ENCODE data around the gene PLEKHG4.

PLEKHG4 gene, protein sequence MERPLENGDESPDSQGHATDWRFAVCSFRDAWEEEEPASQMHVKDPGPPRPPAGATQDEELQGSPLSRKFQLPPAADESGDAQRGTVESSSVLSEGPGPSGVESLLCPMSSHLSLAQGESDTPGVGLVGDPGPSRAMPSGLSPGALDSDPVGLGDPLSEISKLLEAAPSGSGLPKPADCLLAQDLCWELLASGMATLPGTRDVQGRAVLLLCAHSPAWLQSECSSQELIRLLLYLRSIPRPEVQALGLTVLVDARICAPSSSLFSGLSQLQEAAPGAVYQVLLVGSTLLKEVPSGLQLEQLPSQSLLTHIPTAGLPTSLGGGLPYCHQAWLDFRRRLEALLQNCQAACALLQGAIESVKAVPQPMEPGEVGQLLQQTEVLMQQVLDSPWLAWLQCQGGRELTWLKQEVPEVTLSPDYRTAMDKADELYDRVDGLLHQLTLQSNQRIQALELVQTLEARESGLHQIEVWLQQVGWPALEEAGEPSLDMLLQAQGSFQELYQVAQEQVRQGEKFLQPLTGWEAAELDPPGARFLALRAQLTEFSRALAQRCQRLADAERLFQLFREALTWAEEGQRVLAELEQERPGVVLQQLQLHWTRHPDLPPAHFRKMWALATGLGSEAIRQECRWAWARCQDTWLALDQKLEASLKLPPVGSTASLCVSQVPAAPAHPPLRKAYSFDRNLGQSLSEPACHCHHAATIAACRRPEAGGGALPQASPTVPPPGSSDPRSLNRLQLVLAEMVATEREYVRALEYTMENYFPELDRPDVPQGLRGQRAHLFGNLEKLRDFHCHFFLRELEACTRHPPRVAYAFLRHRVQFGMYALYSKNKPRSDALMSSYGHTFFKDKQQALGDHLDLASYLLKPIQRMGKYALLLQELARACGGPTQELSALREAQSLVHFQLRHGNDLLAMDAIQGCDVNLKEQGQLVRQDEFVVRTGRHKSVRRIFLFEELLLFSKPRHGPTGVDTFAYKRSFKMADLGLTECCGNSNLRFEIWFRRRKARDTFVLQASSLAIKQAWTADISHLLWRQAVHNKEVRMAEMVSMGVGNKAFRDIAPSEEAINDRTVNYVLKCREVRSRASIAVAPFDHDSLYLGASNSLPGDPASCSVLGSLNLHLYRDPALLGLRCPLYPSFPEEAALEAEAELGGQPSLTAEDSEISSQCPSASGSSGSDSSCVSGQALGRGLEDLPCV

DNA sequence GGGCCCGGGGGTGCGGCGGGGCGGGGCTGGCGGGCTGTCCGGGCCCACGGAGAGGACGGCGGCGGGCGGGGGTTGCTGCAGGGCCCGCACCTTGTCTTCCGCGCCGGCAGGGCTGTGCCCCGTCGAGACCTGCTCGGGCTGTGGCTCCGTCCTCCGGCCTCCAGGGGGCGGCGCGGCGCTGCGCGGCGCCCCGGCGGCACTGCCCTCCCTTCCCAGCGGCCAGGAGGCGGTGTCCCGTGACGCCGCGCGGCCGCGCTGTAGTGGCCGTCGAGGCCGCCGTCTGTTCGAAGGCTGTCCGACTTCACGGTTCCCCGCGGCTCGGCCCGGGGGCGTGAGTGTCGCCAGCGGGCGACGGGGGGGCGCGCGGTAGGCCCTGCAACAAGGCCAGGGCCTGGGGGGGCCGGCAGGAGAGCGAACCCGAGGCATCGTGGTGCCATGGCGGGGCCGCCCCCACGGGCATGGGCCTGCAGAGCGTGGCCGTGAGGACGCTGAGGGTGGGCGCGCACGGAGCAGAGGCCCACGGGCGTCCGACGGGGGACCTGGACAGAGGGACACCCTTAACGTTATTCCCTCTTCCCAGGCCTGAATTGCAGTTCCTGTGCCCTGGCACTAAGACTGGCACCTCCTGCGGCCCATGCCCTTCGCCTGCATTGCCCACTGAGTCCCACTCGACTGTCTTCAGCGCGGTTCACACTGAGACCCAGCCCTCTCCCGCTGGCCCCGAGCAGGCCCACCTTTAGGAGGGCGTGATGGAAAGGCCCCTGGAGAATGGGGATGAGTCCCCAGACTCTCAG is at the start of gene PLEKHG4:
Gene PLEKHG4 (plus strand): TSS at position 237 of the 794 bp plus-strand sequence. CDS start 513 bp downstream, at position 750.
- H3K9me3 Mint-ChIP-seq = no peaks in the 10 kb centered on the region
- H3K27ac Mint-ChIP-seq = peak within 1 kb of the TSS; percentile 73
- peaks cover 15% of the 10 kb centered on the region for H3K36me3 Mint-ChIP-seq
- H3K4me3 Mint-ChIP-seq = peak within 1 kb of the TSS; percentile 81
- CTCF ChIA-PET = interaction anchor here (0.9 to 3.6 kb wide), 12 partner anchors 10 to 147 kb away, joined by 3 to 16 read pairs (median 4); partner anchors contain the start of genes SLC9A5 and TMEM208
- H3K4me1 Mint-ChIP-seq = peaks cover 15% of the 10 kb centered on the region
- H3K27me3 Mint-ChIP-seq = no peaks in the 10 kb centered on the region
- peak; percentile 87 for DNase-seq

DNA sequence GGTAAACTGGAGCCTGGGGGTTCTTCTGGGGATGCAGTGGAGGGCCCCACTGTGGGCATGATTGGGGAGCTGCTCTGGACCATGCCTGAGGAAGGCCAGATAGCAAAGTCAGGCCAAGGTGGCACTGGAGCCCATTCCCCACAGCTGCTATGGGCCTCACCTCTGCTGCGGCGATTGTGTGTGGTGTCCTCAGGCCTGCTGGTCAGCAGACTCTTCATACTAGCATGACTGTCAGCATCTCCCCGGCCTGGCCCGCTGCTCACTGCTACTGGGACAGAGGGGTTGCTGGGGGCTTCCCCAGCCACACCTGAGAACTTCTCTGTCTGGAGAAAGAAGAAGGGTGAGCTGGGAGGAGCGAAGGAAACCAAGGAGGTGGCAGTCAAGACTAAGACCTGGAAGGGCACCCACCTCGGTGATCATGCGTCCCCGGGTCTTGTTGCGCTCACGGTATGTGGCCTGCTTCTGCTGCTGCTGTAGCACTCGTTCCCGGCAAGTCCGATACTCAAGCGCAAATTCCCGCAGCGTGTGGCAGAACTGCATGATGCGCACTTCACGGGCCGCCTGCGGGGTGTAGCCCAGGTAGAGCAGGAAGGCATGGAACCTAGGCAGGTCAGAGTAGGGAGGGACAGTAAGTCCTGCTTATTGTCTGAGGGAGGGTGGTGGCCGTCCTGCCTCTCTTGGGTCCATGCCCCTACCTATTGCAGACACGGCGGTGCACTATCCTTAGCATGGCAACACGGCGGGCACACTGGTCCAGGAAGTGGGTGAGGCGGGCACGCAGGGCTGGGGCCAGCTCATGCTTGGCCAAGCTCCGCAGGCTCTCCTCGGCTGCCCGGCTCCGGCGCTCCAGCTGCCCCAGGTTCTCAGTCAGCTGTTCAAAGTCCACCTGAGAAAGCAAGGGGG is 49.2 kb upstream of the PLEKHG4 start:
- Mint-ChIP-seq H3K4me3 (peak overlapping the region; percentile 23), H3K27ac (no peak overlapping the region), H3K9me3 (no peaks in the 10 kb centered on the region), H3K4me1 (peaks cover 32% of the 10 kb centered on the region), H3K36me3 (peaks cover 24% of the 10 kb centered on the region), H3K27me3 (no peaks in the 10 kb centered on the region)
- no peak for DNase-seq
- CTCF ChIA-PET = no interaction called here

DNA sequence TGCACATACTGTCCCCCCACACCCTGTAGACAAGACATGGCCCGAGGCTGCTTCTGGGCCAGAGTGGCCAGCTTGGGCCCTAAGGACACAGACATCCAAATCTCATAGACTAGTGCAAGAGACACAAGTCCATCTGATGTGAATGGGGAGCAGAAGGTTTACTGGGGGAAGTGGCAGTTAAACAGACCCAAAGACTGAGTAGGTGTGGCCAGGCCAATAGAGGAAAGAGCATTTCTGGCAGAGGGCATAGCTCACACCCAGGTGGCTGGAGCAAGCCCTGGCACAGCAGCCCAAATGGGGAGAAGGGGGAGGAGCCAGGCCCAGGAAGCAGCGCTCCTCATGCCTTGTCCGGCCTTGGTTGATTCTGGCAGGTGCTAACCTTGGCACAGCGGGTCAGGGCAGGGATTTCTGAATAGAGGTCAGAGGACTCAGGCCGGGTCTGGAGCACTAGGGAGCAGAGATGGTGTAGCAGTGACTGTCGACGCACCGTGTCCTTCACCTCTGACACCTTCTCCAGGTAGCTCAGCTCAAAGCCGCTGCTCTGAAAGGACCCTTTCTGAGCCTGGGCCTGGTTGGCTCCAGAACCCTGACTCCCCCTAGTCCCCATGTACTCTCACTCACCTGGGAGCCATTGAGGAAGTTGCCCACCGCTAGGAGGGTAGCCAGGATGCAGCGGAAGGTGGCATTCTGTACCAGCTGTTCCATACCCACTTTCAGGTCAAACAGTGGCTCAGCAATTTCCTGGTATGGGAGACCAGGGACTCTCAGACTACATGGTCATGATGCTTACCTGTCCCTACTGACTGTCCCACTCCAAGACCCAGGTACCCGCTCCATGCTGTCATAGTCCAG is 48.3 kb upstream of the PLEKHG4 start:
- no peaks in the 10 kb centered on the region for H3K27me3 Mint-ChIP-seq
- peaks cover 25% of the 10 kb centered on the region for H3K36me3 Mint-ChIP-seq
- CTCF ChIA-PET = no interaction called here
- no peak overlapping the region for H3K27ac Mint-ChIP-seq
- H3K9me3 Mint-ChIP-seq = no peaks in the 10 kb centered on the region
- peaks cover 24% of the 10 kb centered on the region for H3K4me1 Mint-ChIP-seq
- no peak overlapping the region for H3K4me3 Mint-ChIP-seq
- DNase-seq = no peak

DNA sequence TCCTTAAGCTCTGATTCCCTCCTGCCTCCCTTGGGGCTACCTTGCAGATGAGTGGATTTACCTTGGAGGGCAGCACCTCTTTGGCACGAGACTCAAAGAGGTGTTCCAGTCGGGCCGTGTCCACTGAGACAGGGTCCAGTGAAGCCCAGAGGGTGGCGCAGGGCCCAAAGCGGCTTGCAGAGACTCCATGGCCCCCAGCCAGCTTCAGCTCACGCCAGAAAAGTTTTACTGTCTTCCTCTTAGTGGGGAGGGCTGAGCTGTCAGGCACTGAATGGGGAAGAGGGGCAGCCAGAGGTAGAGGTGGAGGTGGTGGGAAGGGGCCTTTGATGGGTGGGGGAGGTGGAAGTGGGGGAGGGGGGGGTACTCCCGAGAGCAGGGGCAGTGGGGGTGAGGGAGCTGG is 45.7 kb upstream of the PLEKHG4 start:
- H3K9me3 Mint-ChIP-seq = no peaks in the 10 kb centered on the region
- peaks cover 35% of the 10 kb centered on the region for H3K36me3 Mint-ChIP-seq
- H3K4me1 Mint-ChIP-seq = peaks cover 5% of the 10 kb centered on the region
- no peak for DNase-seq
- CTCF ChIA-PET = no interaction called here
- H3K27ac Mint-ChIP-seq = no peak overlapping the region
- no peak overlapping the region for H3K4me3 Mint-ChIP-seq
- H3K27me3 Mint-ChIP-seq = no peaks in the 10 kb centered on the region

DNA sequence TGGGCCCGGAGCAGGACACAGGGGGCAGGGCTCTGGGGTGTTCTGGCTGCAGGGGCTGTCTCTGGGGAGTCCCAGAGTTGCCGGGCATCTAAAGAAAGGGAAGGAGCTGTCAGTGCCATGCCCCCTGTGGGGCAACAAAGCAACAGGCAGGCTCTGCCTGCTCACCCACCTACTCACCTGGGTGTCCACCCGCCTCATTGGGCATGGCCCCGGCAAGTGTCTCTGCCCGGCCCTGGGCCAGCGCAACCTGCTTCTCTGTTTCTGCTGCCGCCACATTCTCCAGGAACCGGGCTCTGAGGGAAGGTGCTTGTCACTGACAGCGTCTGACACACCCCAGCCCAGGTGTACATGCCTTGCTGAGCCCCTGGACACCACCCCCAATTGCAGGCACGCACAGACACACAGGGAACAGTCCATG is 45.1 kb upstream of the PLEKHG4 start:
- H3K4me3 Mint-ChIP-seq = no peak overlapping the region
- H3K9me3 Mint-ChIP-seq = no peaks in the 10 kb centered on the region
- H3K27ac Mint-ChIP-seq = peak overlapping the region; percentile 55
- no peaks in the 10 kb centered on the region for H3K27me3 Mint-ChIP-seq
- peaks cover 29% of the 10 kb centered on the region for H3K36me3 Mint-ChIP-seq
- peaks cover 5% of the 10 kb centered on the region for H3K4me1 Mint-ChIP-seq
- CTCF ChIA-PET = no interaction called here
- DNase-seq = no peak

DNA sequence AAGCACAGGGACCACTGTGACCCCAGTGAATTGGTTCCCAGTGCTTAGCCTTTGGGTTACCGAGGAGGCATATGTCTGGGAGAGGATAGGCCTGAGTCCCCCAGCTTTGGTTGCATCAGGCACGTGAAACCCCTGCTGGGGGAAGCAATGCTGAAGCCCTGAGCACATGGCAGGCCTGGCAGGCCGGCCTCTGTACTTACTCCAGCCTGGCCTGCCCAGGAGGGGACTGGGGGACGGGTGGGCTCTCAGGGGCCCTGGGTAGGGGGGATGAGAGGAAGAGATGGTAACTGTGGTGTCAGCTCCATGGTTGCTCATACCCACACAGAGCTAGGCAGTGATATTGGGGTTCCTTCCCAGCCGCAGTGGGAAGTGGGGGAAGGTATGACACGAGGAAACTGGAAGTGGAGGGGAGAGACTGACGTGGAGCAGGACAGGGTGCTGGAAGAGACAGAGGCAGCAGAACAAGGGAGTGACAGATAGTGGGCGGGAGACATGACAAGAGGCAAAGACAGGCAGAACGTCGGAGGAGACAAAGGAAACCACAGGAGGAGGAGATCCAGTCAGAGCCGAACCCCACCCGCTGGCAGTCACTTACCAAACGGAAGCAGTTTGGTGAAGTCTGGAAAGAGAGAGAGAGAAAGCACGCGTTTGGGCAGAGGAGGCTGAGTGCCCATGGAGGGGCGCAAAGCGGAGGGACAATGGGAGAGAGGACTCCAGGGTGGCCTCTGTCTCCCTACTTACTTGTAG is 43.3 kb upstream of the PLEKHG4 start:
- Mint-ChIP-seq H3K9me3 (no peaks in the 10 kb centered on the region), H3K4me3 (peak overlapping the region; percentile 47), H3K4me1 (peaks cover 8% of the 10 kb centered on the region), H3K27ac (peak overlapping the region; percentile 89), H3K36me3 (peaks cover 28% of the 10 kb centered on the region), H3K27me3 (no peaks in the 10 kb centered on the region)
- CTCF ChIA-PET = interaction anchor here (1.1 kb wide), 1 partner anchor 8 kb away, joined by 3 read pairs; no protein-coding TSS in a partner anchor
- peak; percentile 37 for DNase-seq

DNA sequence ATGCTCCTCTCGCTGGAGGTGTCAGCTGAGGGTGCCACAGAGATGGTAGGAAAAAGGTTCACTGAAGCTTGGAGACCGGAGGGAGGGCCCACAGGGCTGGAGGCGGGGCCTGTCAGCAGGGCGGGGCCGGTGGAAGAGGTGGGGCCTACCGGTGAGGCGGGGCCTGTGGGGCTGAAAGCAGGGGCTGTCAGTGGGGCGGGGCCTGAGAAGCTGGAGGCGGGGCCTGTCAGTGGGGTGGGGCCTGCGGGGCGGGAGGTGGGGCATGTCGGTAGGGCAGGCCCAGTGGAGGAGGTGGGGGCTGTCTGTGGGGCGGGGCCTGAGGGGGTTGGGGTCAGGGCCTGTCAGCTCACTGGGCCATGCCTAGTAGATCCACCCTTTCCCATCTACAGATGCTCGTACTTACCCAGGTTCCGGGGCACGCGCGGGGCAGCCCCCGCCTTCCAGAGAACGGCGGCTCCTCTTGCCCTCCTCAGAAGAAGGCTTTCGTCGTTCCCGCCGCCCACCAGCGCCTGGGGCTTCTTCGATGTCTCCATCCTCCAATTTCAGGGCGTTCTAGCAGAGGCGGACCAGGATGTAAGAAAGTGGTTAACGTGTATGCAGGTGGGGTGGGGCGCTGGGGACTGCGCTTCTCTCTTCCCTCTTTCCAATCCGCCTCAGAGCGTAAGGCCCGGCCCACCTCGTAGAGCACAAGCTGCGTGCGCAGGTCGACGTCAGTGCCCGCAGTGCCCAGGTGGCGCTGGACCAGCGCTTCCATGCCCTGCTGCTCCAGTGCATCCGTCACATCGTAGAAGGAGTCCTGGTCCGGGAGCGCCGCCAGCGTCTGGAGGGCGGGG is 42.6 kb upstream of the PLEKHG4 start:
- peak overlapping the region; percentile 47 for H3K4me3 Mint-ChIP-seq
- peak overlapping the region; percentile 89 for H3K27ac Mint-ChIP-seq
- no peaks in the 10 kb centered on the region for H3K9me3 Mint-ChIP-seq
- DNase-seq = peak; percentile 80
- H3K4me1 Mint-ChIP-seq = peaks cover 14% of the 10 kb centered on the region
- peaks cover 29% of the 10 kb centered on the region for H3K36me3 Mint-ChIP-seq
- CTCF ChIA-PET = no interaction called here
- H3K27me3 Mint-ChIP-seq = no peaks in the 10 kb centered on the region

DNA sequence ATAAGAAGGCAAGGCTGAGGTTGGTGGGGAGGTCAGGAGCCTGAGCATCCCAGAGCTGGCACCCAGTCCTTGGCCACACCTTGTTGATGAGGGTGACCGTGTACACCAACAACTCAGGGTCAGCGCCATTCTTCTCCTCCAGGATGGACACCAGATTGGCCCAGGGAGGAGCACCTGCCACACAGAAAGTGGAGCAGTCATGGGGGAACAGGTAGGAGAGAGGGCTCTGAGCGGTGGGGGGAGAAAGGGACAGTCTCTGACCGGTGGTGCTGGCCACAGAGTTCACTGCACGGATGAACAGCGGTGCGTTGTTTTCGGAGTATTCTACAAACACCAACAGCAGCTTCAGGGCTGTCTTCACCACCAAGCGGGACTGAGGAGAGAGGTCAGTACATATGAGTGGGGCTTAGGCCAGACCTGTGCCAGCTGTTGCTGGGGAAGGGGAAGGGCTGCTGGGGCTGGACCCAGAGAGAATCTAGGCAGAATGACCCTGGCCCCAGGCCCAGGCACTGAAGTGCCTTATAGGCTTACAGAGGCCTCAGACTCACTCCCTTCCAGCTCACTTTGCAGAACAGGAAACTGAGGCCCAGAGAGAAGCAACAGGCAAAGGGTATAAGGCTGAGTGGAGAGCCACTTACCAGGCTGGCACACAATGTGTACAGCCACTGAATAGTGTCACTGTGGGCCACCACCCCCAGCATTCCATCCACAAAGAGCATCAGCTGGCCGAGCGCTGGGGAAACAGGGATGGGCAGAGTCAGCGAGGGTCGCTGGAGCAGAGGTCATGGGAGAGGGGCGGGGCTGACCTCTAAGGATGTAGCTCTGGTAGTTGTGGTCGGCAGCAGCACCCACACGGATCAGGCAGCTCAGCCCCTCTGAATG is 41.7 kb upstream of the PLEKHG4 start:
- Mint-ChIP-seq H3K36me3 (peaks cover 32% of the 10 kb centered on the region), H3K9me3 (no peaks in the 10 kb centered on the region), H3K27me3 (no peaks in the 10 kb centered on the region), H3K27ac (peak overlapping the region; percentile 19), H3K4me1 (peaks cover 17% of the 10 kb centered on the region), H3K4me3 (no peak overlapping the region)
- CTCF ChIA-PET = interaction anchor here (2.2 kb wide), 1 partner anchor 10 kb away, joined by 6 read pairs; the partner anchor contains the start of gene TMEM208
- DNase-seq = no peak

DNA sequence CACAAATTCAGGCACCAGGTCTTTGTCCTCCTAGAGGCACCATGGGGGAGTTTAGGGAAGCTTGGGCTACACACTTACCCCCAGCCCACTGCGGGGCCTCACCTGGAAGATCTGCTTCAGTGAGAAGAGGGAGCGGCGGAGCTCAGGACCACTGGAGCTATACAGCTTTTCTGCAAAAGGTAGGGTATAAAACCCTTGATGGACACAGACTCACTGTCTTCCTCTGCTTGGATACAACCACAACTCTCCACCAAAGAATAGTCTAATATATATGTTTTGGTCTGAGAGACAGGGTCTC is 41.1 kb upstream of the PLEKHG4 start:
- Mint-ChIP-seq H3K4me1 (peaks cover 18% of the 10 kb centered on the region), H3K27ac (no peak overlapping the region), H3K4me3 (no peak overlapping the region), H3K9me3 (no peaks in the 10 kb centered on the region), H3K27me3 (no peaks in the 10 kb centered on the region), H3K36me3 (peaks cover 30% of the 10 kb centered on the region)
- no peak for DNase-seq
- CTCF ChIA-PET = interaction anchor here (2.2 kb wide), 1 partner anchor 11 kb away, joined by 6 read pairs; the partner anchor contains the start of gene TMEM208

DNA sequence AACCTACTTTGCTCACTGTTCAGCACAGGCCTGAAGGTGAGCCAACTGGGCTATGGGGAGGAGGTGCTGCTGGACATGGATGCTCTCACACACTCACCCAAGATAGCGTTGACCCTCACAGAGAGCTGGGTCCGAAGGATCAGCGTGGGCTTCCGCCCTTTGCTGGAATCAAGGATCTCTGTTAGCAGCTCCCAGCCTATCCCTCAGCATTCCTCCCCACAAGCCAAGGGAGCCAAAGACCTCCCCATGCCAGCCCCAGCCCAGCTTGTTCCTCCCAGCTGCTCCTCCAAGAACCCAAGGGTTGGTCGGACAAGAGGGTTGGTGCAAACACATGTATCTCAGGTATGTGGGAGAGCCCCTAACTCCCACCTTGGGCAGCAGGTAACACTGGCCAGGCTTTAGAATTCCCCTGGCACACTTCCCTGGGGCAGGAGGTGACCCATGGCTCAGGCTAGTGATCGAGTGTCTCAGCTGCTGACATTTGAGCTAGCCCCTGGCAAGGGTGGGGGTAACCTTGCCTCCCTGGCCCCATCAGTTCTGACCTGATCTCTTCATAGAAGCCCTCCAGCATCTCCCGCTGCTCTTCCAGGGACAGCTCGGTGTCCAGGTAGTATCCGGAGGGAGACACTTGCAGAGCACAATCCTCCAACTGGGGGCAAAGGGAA is 40.4 kb upstream of the PLEKHG4 start:
- H3K4me1 Mint-ChIP-seq = peaks cover 25% of the 10 kb centered on the region
- CTCF ChIA-PET = interaction anchor here (2.2 kb wide), 1 partner anchor 12 kb away, joined by 6 read pairs; the partner anchor contains the start of gene TMEM208
- H3K4me3 Mint-ChIP-seq = no peak overlapping the region
- H3K27ac Mint-ChIP-seq = peak overlapping the region; percentile 7
- no peaks in the 10 kb centered on the region for H3K9me3 Mint-ChIP-seq
- H3K36me3 Mint-ChIP-seq = peaks cover 25% of the 10 kb centered on the region
- H3K27me3 Mint-ChIP-seq = no peaks in the 10 kb centered on the region
- DNase-seq = peak; percentile 3
